Gastroesophageal sphincter (tissue), 4 donors: ENCODE measurements around the gene SLC8A1. TPM values are rescaled to one million over a fixed set of nuclear protein-coding genes. Genes with fewer than 3 reads are reported as not detected.

ENCODE experiments used
- ATAC-seq: fragments of 150-250 bp; one replicate; pipeline ENCODE4 v1.9.1; 2016; ENCODE audit warnings: mild to moderate bottlenecking, moderate library complexity
- H3K27ac ChIP-seq, 4 donors: fragments of 200-600 bp; sonication (generic) in 3 of 4; 1 replicate in 3 of 4; 2 replicates in 1 of 4; pipeline ENCODE4 v1.5.1; 2016 to 2019
- H3K27me3 ChIP-seq: fragments of 200-600 bp; sonication (generic); one replicate; pipeline ENCODE4 v1.5.1; 2019
- H3K36me3 ChIP-seq, 2 donors: fragments of 200-600 bp; sonication (generic); one replicate each; pipeline ENCODE4 v1.5.1; 2019; ENCODE audit warnings: control low read depth in 1 of 2
- H3K4me1 ChIP-seq, 3 donors: fragments of 200-600 bp; sonication (generic); 1 replicate in 2 of 3; 2 replicates in 1 of 3; pipeline ENCODE4 v1.5.1; 2016 to 2019; ENCODE audit warnings: control low read depth in 2 of 3
- H3K4me3 ChIP-seq, 2 donors: fragments of 200-600 bp; sonication (generic); one replicate each; pipeline ENCODE4 v1.5.1; 2019; ENCODE audit warnings: mild to moderate bottlenecking in 1 of 2, moderate library complexity in 1 of 2
- H3K9me3 ChIP-seq, 3 donors: fragments of 200-600 bp; sonication (generic); one replicate each; pipeline ENCODE4 v1.5.1; 2017 to 2019; ENCODE audit warnings: control low read depth in 2 of 3
- CTCF ChIP-seq, 4 experiments: fragments of 200-600 bp in 2 of 4; fragments of 450-650 bp in 2 of 4; sonication (generic) in 1 of 4; IDR thresholded peaks; one replicate each; pipeline ENCODE4 v1.5.1; 2017 to 2019; ENCODE audit warnings: antibody characterized with exemption in 4 of 4, mild to moderate bottlenecking in 2 of 4, moderate library complexity in 2 of 4
- EP300 ChIP-seq: sonication (generic); formaldehyde crosslinking; IDR thresholded peaks from one replicate; pipeline ENCODE4 v1.6.1; 2017; ENCODE audit warnings: antibody characterized with exemption, mild to moderate bottlenecking
- POLR2A ChIP-seq, 2 donors: fragments of 450-650 bp; IDR thresholded peaks; one replicate each; pipeline ENCODE4 v1.6.1; 2017; ENCODE audit warnings: antibody characterized with exemption in 2 of 2, mild to moderate bottlenecking in 2 of 2, moderate library complexity in 1 of 2
- POLR2AphosphoS5 ChIP-seq: sonication (generic); formaldehyde crosslinking; IDR thresholded peaks from one replicate; pipeline ENCODE4 v1.6.1; 2017; ENCODE audit warnings: antibody characterized with exemption
- WGBS, 2 donors: methylation state at CpG; one replicate each; pipeline ENCODE4 v1.1.5; 2018; ENCODE audit warnings: low coverage in 1 of 2; 5-methylcytosine and 5-hydroxymethylcytosine counted together
- total RNA-seq, 4 donors: library from RNA; depleted of rRNA; stranded (reverse); fragments of >200 nt; gene quantifications; one replicate each; pipeline ENCODE4 v1.1.0, GENCODE V29; 2016

SLC8A1 gene
- total RNA-seq, 4 donors from 2014 or later, result 76.3 to 168 (median 146) TPM

GRCh38 chr2:40197121-40197520, 254.8 kb downstream of the SLC8A1 start:
- no peak overlapping the region for H3K27ac ChIP-seq
- no peaks in the 10 kb centered on the region for H3K36me3 ChIP-seq
- H3K27me3 ChIP-seq, result no peaks in the 10 kb centered on the region
- H3K4me3 ChIP-seq, result no peak overlapping the region
- ATAC-seq, result no peak
- TF ChIP-seq EP300 (no peak), POLR2AphosphoS5 (no peak), CTCF (IDR thresholded peaks at IDR 0.05) (no peak)
- peaks cover 0 to 8% (median 0%) of the 10 kb centered on the region in 3 donors for H3K4me1 ChIP-seq
- 55 to 78% methylated on average over 4 of the region's 5 CpGs for WGBS, 2 donors
- no peaks in the 10 kb centered on the region for H3K9me3 ChIP-seq

GRCh38 chr2:40193670-40194026, 258.2 kb downstream of the SLC8A1 start:
- ATAC-seq, result no peak
- Histone ChIP-seq H3K9me3 (no peaks in the 10 kb centered on the region), H3K27ac (no peak overlapping the region), H3K36me3 (no peaks in the 10 kb centered on the region), H3K4me3 (no peak overlapping the region), H3K27me3 (no peaks in the 10 kb centered on the region), H3K4me1 (no peaks in the 10 kb centered on the region)
- no peak for TF ChIP-seq EP300
- TF ChIP-seq POLR2A (IDR thresholded peaks at IDR 0.05), result no peak
- TF ChIP-seq CTCF (IDR thresholded peaks at IDR 0.05), result no peak
- no peak for TF ChIP-seq POLR2AphosphoS5

DNA sequence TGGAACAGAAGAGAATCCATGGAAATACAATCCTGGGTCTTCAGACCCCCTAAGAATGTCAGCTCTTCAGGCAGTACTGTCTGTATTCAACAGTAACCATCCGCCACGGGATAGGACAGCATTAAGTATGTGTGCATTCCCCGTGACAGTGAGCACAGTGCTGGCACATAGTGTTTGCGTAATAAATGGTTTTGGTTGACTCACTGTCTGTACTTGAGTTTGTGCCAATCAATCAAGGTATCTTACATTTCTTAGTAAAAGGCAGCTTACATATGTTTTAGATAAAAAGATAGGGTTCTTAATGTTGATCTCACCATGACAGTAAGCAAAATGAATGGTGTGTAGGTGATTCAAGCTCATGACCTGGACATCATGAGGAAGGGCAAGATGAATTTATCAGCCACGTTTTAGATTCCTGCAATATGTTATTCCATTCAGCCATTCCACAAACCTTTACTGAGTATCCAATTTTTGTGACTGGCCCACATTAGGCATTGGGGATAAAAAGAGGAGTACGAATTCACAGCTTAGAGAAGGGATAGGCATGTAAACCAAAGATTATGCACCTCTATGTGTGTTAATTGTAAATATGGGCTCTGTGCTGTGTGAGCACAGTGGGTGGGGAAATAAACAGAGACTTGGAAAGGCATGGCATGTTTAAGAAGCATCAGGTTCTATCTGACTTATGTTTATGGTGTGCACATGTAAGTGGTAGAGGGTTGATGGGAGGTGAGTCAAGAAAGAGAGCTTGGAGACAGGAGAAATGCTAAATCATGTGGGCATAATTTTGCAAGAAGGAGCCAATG, 258.8 kb downstream of the SLC8A1 start:
- no peak for ATAC-seq
- Histone ChIP-seq H3K27ac (no peak overlapping the region), H3K4me1 (no peaks in the 10 kb centered on the region), H3K36me3 (no peaks in the 10 kb centered on the region), H3K27me3 (no peaks in the 10 kb centered on the region), H3K4me3 (no peak overlapping the region), H3K9me3 (no peaks in the 10 kb centered on the region)
- TF ChIP-seq EP300, result no peak
- no peak for TF ChIP-seq POLR2AphosphoS5
- no peak for TF ChIP-seq CTCF (IDR thresholded peaks at IDR 0.05)
- TF ChIP-seq POLR2A (IDR thresholded peaks at IDR 0.05), result no peak
- 80 to 88% methylated on average over 6 of the region's 6 CpGs for WGBS, 2 donors

DNA sequence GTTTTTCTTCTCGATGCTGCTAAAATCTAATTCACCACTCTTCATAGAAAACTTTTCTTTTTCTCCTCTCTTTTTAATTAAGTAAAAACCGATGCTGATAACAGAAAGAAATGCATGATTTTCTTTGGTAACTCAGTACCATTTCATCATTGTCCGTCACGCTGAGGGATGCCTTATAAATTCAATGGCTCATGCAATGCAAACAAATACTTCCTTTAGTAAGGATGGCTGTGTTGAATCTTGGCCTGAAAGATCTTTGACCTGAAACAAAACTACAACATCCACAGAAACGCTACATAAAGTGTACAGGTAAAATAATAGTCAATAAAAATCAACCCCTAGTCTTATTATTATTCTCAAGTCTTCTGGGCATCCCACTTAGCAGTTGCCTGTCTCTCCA, 261.4 kb downstream of the SLC8A1 start:
- H3K36me3 ChIP-seq, result no peaks in the 10 kb centered on the region
- H3K4me1 ChIP-seq, result no peaks in the 10 kb centered on the region
- WGBS, 2 donors, result 58 to 82% methylated on average over 5 of the region's 5 CpGs
- TF ChIP-seq POLR2A (IDR thresholded peaks at IDR 0.05) (no peak), CTCF (IDR thresholded peaks at IDR 0.05) (no peak), EP300 (no peak), POLR2AphosphoS5 (no peak)
- H3K4me3 ChIP-seq, result no peak overlapping the region
- no peak for ATAC-seq
- no peaks in the 10 kb centered on the region for H3K9me3 ChIP-seq
- no peaks in the 10 kb centered on the region for H3K27me3 ChIP-seq
- H3K27ac ChIP-seq, result no peak overlapping the region

GRCh38 chr2:40189881-40190280, 262.0 kb downstream of the SLC8A1 start:
- no peak for ATAC-seq
- Histone ChIP-seq H3K27ac (no peak overlapping the region), H3K4me1 (no peaks in the 10 kb centered on the region), H3K27me3 (no peaks in the 10 kb centered on the region), H3K4me3 (no peak overlapping the region), H3K36me3 (no peaks in the 10 kb centered on the region), H3K9me3 (no peaks in the 10 kb centered on the region)
- no peak for TF ChIP-seq CTCF (IDR thresholded peaks at IDR 0.05)
- no peak for TF ChIP-seq POLR2AphosphoS5
- no peak for TF ChIP-seq EP300
- no peak for TF ChIP-seq POLR2A (IDR thresholded peaks at IDR 0.05)
- 75 to 78% methylated on average over 5 of the region's 5 CpGs for WGBS, 2 donors
